Calu3 (cell line): ENCODE measurements around the gene SPOCK1. TPM values are rescaled to one million over a fixed set of nuclear protein-coding genes. Genes with fewer than 3 reads are reported as not detected.

Source experiments
- BruUV-seq: library from RNA; stranded (reverse); fragments of 400-500 nt; replicated peaks from 2 replicates; lab custom pipeline; 2021; lab: Mats Ljungman, UMichigan
- CTCF ChIA-PET: fragments of 300-600 bp; sonication (Branson Sonifier 250); formaldehyde crosslinking; loops from one replicate; lab custom pipeline; 2022; ENCODE audit warnings: antibody characterized with exemption; lab: Charles Lee
- DNase-seq: peaks from one replicate; pipeline ENCODE4 v3.0.0; 2022
- H3K27ac Mint-ChIP-seq: one replicate; pipeline ENCODE4 v1.8.0; 2022; ENCODE audit warnings: mixed read lengths; ENCODE audit not compliant: unreplicated experiment
- H3K27me3 Mint-ChIP-seq: one replicate; pipeline ENCODE4 v1.8.0; 2022; ENCODE audit warnings: mixed read lengths; ENCODE audit not compliant: unreplicated experiment
- H3K36me3 Mint-ChIP-seq: one replicate; pipeline ENCODE4 v1.8.0; 2022; ENCODE audit warnings: mild to moderate bottlenecking, moderate library complexity, mixed read lengths; ENCODE audit not compliant: insufficient read depth, unreplicated experiment
- H3K4me1 Mint-ChIP-seq: one replicate; pipeline ENCODE4 v1.8.0; 2022; ENCODE audit warnings: mild to moderate bottlenecking, low read depth, mixed read lengths; ENCODE audit not compliant: unreplicated experiment
- H3K4me3 Mint-ChIP-seq: one replicate; pipeline ENCODE4 v1.8.0; 2022; ENCODE audit warnings: mild to moderate bottlenecking, low read depth, moderate library complexity, mixed read lengths; ENCODE audit not compliant: unreplicated experiment
- H3K9me3 Mint-ChIP-seq: one replicate; pipeline ENCODE4 v1.8.0; 2022; ENCODE audit warnings: low read depth, mixed read lengths; ENCODE audit not compliant: unreplicated experiment
- CTCF ChIP-seq: fragments of 200-600 bp; IDR thresholded peaks from one replicate; pipeline ENCODE4 v1.8.0; 2022; ENCODE audit warnings: antibody characterized with exemption; ENCODE audit not compliant: unreplicated experiment
- intact Hi-C: fragments of 100-400 bp; cut with micrococcal nuclease; formaldehyde crosslinking; loops from one replicate; pipeline ENCODE4 v1.10.0; 2022; ENCODE audit not compliant: unreplicated experiment
- total RNA-seq: library from RNA; stranded (reverse); gene quantifications from 2 replicates; pipeline ENCODE4 v1.2.3, GENCODE V29; 2022

The SPOCK1 gene
- total RNA-seq, 1 experiment from 2014 or later, result 3.2 TPM

GRCh38 chr5:137019229-137019628 lies 479.9 kb downstream of the SPOCK1 start:
- no peaks in the 10 kb centered on the region for H3K27me3 Mint-ChIP-seq
- peaks cover 8% of the 10 kb centered on the region for H3K4me1 Mint-ChIP-seq
- no peaks in the 10 kb centered on the region for H3K36me3 Mint-ChIP-seq
- no TSS peak for BruUV-seq
- DNase-seq, result no peak
- H3K4me3 Mint-ChIP-seq, result no peak overlapping the region
- no peak for TF ChIP-seq CTCF
- H3K27ac Mint-ChIP-seq, result no peak overlapping the region
- intact Hi-C loops, result no loop called here
- H3K9me3 Mint-ChIP-seq, result no peaks in the 10 kb centered on the region
- CTCF ChIA-PET, result no interaction called here

- intact Hi-C loops, result no loop called here
- Mint-ChIP-seq H3K4me1 (no peaks in the 10 kb centered on the region), H3K4me3 (no peak overlapping the region), H3K36me3 (no peaks in the 10 kb centered on the region), H3K9me3 (no peaks in the 10 kb centered on the region), H3K27ac (no peak overlapping the region), H3K27me3 (no peaks in the 10 kb centered on the region)
- BruUV-seq, result no TSS peak
- no peak for TF ChIP-seq CTCF
- CTCF ChIA-PET, result interaction anchor here (0.5 kb wide), 1 partner anchor 120 kb away, joined by 3 read pairs; no protein-coding TSS in a partner anchor
- no peak for DNase-seq
These were observed 482.3 kb downstream of the SPOCK1 start for GRCh38 chr5:137016783-137017324.

GRCh38 chr5:137015540-137016116 lies 483.5 kb downstream of the SPOCK1 start:
- no peak overlapping the region for H3K4me3 Mint-ChIP-seq
- no peaks in the 10 kb centered on the region for H3K27me3 Mint-ChIP-seq
- no peak overlapping the region for H3K27ac Mint-ChIP-seq
- TF ChIP-seq CTCF, result no peak
- H3K9me3 Mint-ChIP-seq, result no peaks in the 10 kb centered on the region
- CTCF ChIA-PET, result interaction anchor here (0.6 kb wide), 1 partner anchor 8 kb away, joined by 3 read pairs; no protein-coding TSS in a partner anchor
- DNase-seq, result no peak
- intact Hi-C loops, result no loop called here
- BruUV-seq, result no TSS peak
- no peaks in the 10 kb centered on the region for H3K4me1 Mint-ChIP-seq
- H3K36me3 Mint-ChIP-seq, result no peaks in the 10 kb centered on the region

- Mint-ChIP-seq H3K36me3 (no peaks in the 10 kb centered on the region), H3K27me3 (no peaks in the 10 kb centered on the region), H3K4me1 (no peaks in the 10 kb centered on the region), H3K27ac (no peak overlapping the region), H3K4me3 (no peak overlapping the region), H3K9me3 (no peaks in the 10 kb centered on the region)
- TF ChIP-seq CTCF, result no peak
- DNase-seq, result no peak
- CTCF ChIA-PET, result interaction anchor here (0.6 to 1.1 kb wide), 2 partner anchors 9 to 13 kb away, joined by 3 read pairs; no protein-coding TSS in a partner anchor
- intact Hi-C loops, result no loop called here
- BruUV-seq, result no TSS peak
These were observed 484.4 kb downstream of the SPOCK1 start for GRCh38 chr5:137014731-137015130.
